Adrenal gland (tissue), 12 donors: ENCODE measurements around the gene FGD3. TPM values are rescaled to one million over a fixed set of nuclear protein-coding genes. Genes with fewer than 3 reads are reported as not detected.

Experiments used
- DNase-seq, 7 donors: peaks; one replicate each; pipeline ENCODE4 v3.0.0-alpha.2; 2019 to 2020
- H3K27ac ChIP-seq, 5 donors: fragments of 200-600 bp; sonication (generic) in 4 of 5; 1 replicate in 3 of 5; 2 replicates in 2 of 5; pipeline versions ENCODE4 v1.5.1 to v1.8.0; 2016 to 2020; ENCODE audit warnings: mild to moderate bottlenecking in 1 of 5
- H3K27me3 ChIP-seq: fragments of 200-600 bp; 2 replicates; pipeline ENCODE4 v1.8.0; 2021
- H3K36me3 ChIP-seq, 2 donors: fragments of 200-600 bp; replicated peaks in 1 of 2; 1 replicate in 1 of 2; 2 replicates in 1 of 2; pipeline versions ENCODE4 v1.5.1 to v1.8.0; 2018 to 2022
- H3K4me1 ChIP-seq, 2 donors: fragments of 200-600 bp; replicated peaks in 1 of 2; 1 replicate in 1 of 2; 2 replicates in 1 of 2; pipeline versions ENCODE4 v1.5.1 to v1.8.0; 2018 to 2021
- H3K4me3 ChIP-seq, 4 donors: fragments of 200-600 bp; sonication (generic) in 3 of 4; one replicate each; pipeline ENCODE4 v1.5.1; 2016 to 2018
- H3K9me3 ChIP-seq, 3 donors: fragments of 200-600 bp; sonication (generic) in 1 of 3; replicated peaks in 1 of 3; 1 replicate in 2 of 3; 2 replicates in 1 of 3; pipeline versions ENCODE4 v1.5.1 to v1.8.0; 2016 to 2021
- CTCF ChIP-seq, 6 experiments: fragments of 450-650 bp in 4 of 6; fragments of 200-600 bp in 2 of 6; sonication (generic) in 1 of 6; IDR thresholded peaks; 1 replicate in 5 of 6; 2 replicates in 1 of 6; pipeline versions ENCODE4 v1.5.1 to v1.8.0; 2016 to 2021; ENCODE audit warnings: antibody characterized with exemption in 6 of 6, mild to moderate bottlenecking in 2 of 6, moderate library complexity in 1 of 6
- POLR2A ChIP-seq, 2 donors: fragments of 450-650 bp; IDR thresholded peaks; one replicate each; pipeline ENCODE4 v1.6.1; 2017; ENCODE audit warnings: antibody characterized with exemption in 2 of 2, mild to moderate bottlenecking in 2 of 2, moderate library complexity in 1 of 2
- WGBS, 4 donors: extraction: QIAGEN DNeasy Blood & Tissue Kit in 2 of 4; methylation state at CpG; one replicate each; pipeline versions ENCODE4 v1.1.5 to v1.1.7; 2013 to 2017; 5-methylcytosine and 5-hydroxymethylcytosine counted together
- intact Hi-C, 2 donors: fragments of 100-400 bp; cut with DNase I; formaldehyde crosslinking; loops; one replicate each; pipeline versions ENCODE4 v1.14.1 to v1.15.0; 2022 to 2023
- polyA plus RNA-seq, 3 donors: library from polyadenylated mRNA; stranded (reverse); fragments of 200-250 nt in 2 of 3; fragments of 350-450 nt in 1 of 3; fragmentation: Illumina TruSeq in 1 of 3; extraction: RNeasy Lipid Tissue Mini Kit (QIAGEN cat#74804) in 1 of 3; gene quantifications; one replicate each; pipeline ENCODE4 v1.2.3, GENCODE V29; 2013 to 2014
- total RNA-seq, 9 donors: library from RNA; depleted of rRNA in 4 of 9; stranded (reverse); fragments of >200 nt in 4 of 9; fragments of 120-200 nt in 1 of 9; fragmentation: NEBNext Ultra II Directional in 1 of 9; extraction: Animal tissue kit (Norgen Biotek cat#: 25700) in 1 of 9; gene quantifications; one replicate each; pipeline versions ENCODE4 v1.1.0 to v1.2.4, GENCODE V29; 2013 to 2023
- donor health status: healthy with polysubstance abuse.
- donor health status: Bipolar disorder and iron deficiency.
- donor health status: DM: yes; HTN: yes; CAD: no.
- donor health status: DM: no; HTN: no; CAD: no.
- donor health status: DM: no; HTN: no; CAD: no.
- donor health status: DM: yes; HTN: yes; CAD: no.

FGD3 gene
- total and polyA plus RNA-seq, 12 donors = 0.89 to 7.6 (median 5.6) TPM

GRCh38 chr9:92950359-92950955, 3.1 kb downstream of the FGD3 start:
- intact Hi-C loops = no loop called here
- DNase-seq = peak in 1 of 7 donors; percentile 28
- no peak overlapping the region for H3K27ac ChIP-seq
- 83 to 89% (median 86%) methylated on average over 10 to 11 of the region's 11 CpGs for WGBS, 4 donors
- H3K27me3 ChIP-seq = peaks cover 11% of the 10 kb centered on the region
- no peak overlapping the region for H3K4me3 ChIP-seq
- no peaks in the 10 kb centered on the region for H3K9me3 ChIP-seq
- no peak for TF ChIP-seq POLR2A (IDR thresholded peaks at IDR 0.05)
- TF ChIP-seq CTCF (IDR thresholded peaks at IDR 0.05) = no peak
- no peaks in the 10 kb centered on the region for H3K36me3 ChIP-seq
- H3K4me1 ChIP-seq = peaks cover 0 to 6% of the 10 kb centered on the region in 2 donors

GRCh38 chr9:92952906-92953610, 5.7 kb downstream of the FGD3 start:
- no peaks in the 10 kb centered on the region for H3K9me3 ChIP-seq
- H3K4me1 ChIP-seq = no peaks in the 10 kb centered on the region
- no peak overlapping the region for H3K4me3 ChIP-seq
- no peak for DNase-seq
- no peaks in the 10 kb centered on the region for H3K36me3 ChIP-seq
- H3K27ac ChIP-seq = no peak overlapping the region
- no peak for TF ChIP-seq CTCF (IDR thresholded peaks at IDR 0.05)
- no peak for TF ChIP-seq POLR2A (IDR thresholded peaks at IDR 0.05)
- WGBS, 4 donors = 79 to 86% (median 83%) methylated on average over 9 of the region's 9 CpGs
- H3K27me3 ChIP-seq = peaks cover 4% of the 10 kb centered on the region
- intact Hi-C loops = no loop called here

- H3K36me3 ChIP-seq = no peaks in the 10 kb centered on the region
- no peaks in the 10 kb centered on the region for H3K4me1 ChIP-seq
- no peak overlapping the region for H3K27ac ChIP-seq
- H3K4me3 ChIP-seq = no peak overlapping the region
- no peaks in the 10 kb centered on the region for H3K9me3 ChIP-seq
- TF ChIP-seq POLR2A (IDR thresholded peaks at IDR 0.05) (no peak), CTCF (IDR thresholded peaks at IDR 0.05) (no peak)
- intact Hi-C loops = no loop called here
- peaks cover 3% of the 10 kb centered on the region for H3K27me3 ChIP-seq
- 64 to 79% (median 68%) methylated on average over 9 to 10 of the region's 10 CpGs for WGBS, 4 donors
- peak in 6 of 7 donors; percentile 31 to 70 (median 46) for DNase-seq
These were observed 6.9 kb downstream of the FGD3 start for GRCh38 chr9:92954049-92954861.

GRCh38 chr9:92954886-92955285, 7.6 kb downstream of the FGD3 start:
- intact Hi-C loops = no loop called here
- TF ChIP-seq POLR2A (IDR thresholded peaks at IDR 0.05) (no peak), CTCF (IDR thresholded peaks at IDR 0.05) (no peak)
- no peaks in the 10 kb centered on the region for H3K27me3 ChIP-seq
- H3K27ac ChIP-seq = no peak overlapping the region
- H3K9me3 ChIP-seq = no peaks in the 10 kb centered on the region
- no peak for DNase-seq
- no peaks in the 10 kb centered on the region for H3K36me3 ChIP-seq
- H3K4me1 ChIP-seq = no peaks in the 10 kb centered on the region
- no peak overlapping the region for H3K4me3 ChIP-seq
- 80 to 93% (median 84%) methylated on average over 7 to 9 of the region's 9 CpGs for WGBS, 4 donors
